B cell (primary cell): ENCODE results near the gene ADAMTS16. TPM values are rescaled to one million over a fixed set of nuclear protein-coding genes. Genes with fewer than 3 reads are reported as not detected.

Source experiments
- ATAC-seq: fragments of 200-7000 bp; cut with Tn5 transposase; one replicate; pipeline ENCODE4 v1.10.0; 2021; ENCODE audit warnings: low read depth, mild to moderate bottlenecking, moderate number of reproducible peaks, moderate library complexity
- CTCF ChIA-PET: fragments of 350-600 bp; sonication (Branson Sonifier 250); formaldehyde crosslinking; loops from one replicate; lab custom pipeline; 2021; ENCODE audit warnings: antibody characterized with exemption, inconsistent platforms; lab: Charles Lee
- POLR2A ChIA-PET: fragments of 350-600 bp; sonication (Branson Sonifier 250); formaldehyde crosslinking; loops from one replicate; lab custom pipeline; 2021; ENCODE audit warnings: antibody characterized with exemption; lab: Charles Lee
- DNase-seq: peaks from one replicate; pipeline ENCODE4 v3.0.0; 2013
- H2AFZ ChIP-seq: 2 replicates; pipeline ENCODE4 v1.6.1; 2012; ENCODE audit warnings: mild to moderate bottlenecking, low read depth, low read length; ENCODE audit not compliant: insufficient read depth, poor library complexity, severe bottlenecking
- H3K27ac ChIP-seq, 2 donors: 1 replicate in 1 of 2; 2 replicates in 1 of 2; pipeline ENCODE4 v1.5.1; 2012 to 2013; ENCODE audit warnings: low read length in 2 of 2, mild to moderate bottlenecking in 2 of 2, moderate library complexity in 1 of 2
- H3K27me3 ChIP-seq, 4 experiments: fragments of 200-600 bp in 1 of 4; sonication (generic) in 1 of 4; replicated peaks in 1 of 4; 1 replicate in 2 of 4; 2 replicates in 2 of 4; pipeline versions ENCODE4 v1.6.1 to v1.7.0; 2013 to 2016; ENCODE audit warnings: low read length in 3 of 4, mild to moderate bottlenecking in 2 of 4, mixed read lengths in 1 of 4, moderate library complexity in 1 of 4; ENCODE audit not compliant: insufficient read depth in 4 of 4, control insufficient read depth in 3 of 4; ENCODE audit errors: control extremely low read depth in 1 of 4
- H3K36me3 ChIP-seq, 2 experiments: replicated peaks in 1 of 2; 1 replicate in 1 of 2; 2 replicates in 1 of 2; pipeline versions ENCODE4 v1.6.1 to v1.7.1; 2013; ENCODE audit warnings: low read length in 1 of 2; ENCODE audit not compliant: insufficient read depth in 2 of 2, control insufficient read depth in 1 of 2; ENCODE audit errors: control extremely low read depth in 1 of 2, extremely low read depth in 1 of 2
- H3K4me1 ChIP-seq, 2 donors: fragments of 200-600 bp in 1 of 2; sonication (generic) in 1 of 2; 1 replicate in 1 of 2; 2 replicates in 1 of 2; pipeline versions ENCODE4 v1.5.1 to v1.6.1; 2013 to 2017; ENCODE audit warnings: low read length in 2 of 2; ENCODE audit not compliant: control insufficient read depth in 2 of 2, insufficient read depth in 2 of 2
- H3K4me2 ChIP-seq: replicated peaks from 2 replicates; pipeline ENCODE3; 2012; ENCODE audit warnings: mild to moderate bottlenecking, low read depth, low read length; ENCODE audit not compliant: poor library complexity, severe bottlenecking
- H3K4me3 ChIP-seq, 5 experiments: fragments of 200-600 bp in 1 of 5; sonication (generic) in 1 of 5; 1 replicate in 3 of 5; 2 replicates in 2 of 5; pipeline versions ENCODE4 v1.5.1 to v1.7.0; 2011 to 2016; ENCODE audit warnings: low read length in 4 of 5, mild to moderate bottlenecking in 4 of 5, low read depth in 2 of 5, control low read depth in 1 of 5, moderate library complexity in 1 of 5; ENCODE audit not compliant: insufficient read depth in 1 of 5; ENCODE audit errors: control extremely low read depth in 1 of 5, extremely low read depth in 1 of 5
- H3K79me2 ChIP-seq: fragments of 200-600 bp; sonication (generic); one replicate; pipeline ENCODE4 v1.6.0; 2016; ENCODE audit warnings: low read length; ENCODE audit not compliant: control insufficient read depth, insufficient read depth
- H3K9ac ChIP-seq: fragments of 200-600 bp; sonication (generic); 2 replicates; pipeline ENCODE4 v1.6.1; 2017; ENCODE audit warnings: mild to moderate bottlenecking, low read length, moderate library complexity
- H3K9me3 ChIP-seq, 3 donors: one replicate each; pipeline versions ENCODE4 v1.6.1 to v1.7.1; 2013; ENCODE audit warnings: low read length in 2 of 3; ENCODE audit not compliant: control insufficient read depth in 2 of 3, insufficient read depth in 1 of 3; ENCODE audit errors: control extremely low read depth in 1 of 3
- H4K20me1 ChIP-seq: 2 replicates; pipeline ENCODE4 v1.6.0; 2012; ENCODE audit warnings: mild to moderate bottlenecking, low read length; ENCODE audit not compliant: insufficient read depth, control insufficient read depth, poor library complexity, severe bottlenecking
- H3K27ac Mint-ChIP-seq: one replicate; pipeline ENCODE4 v1.8.0; 2021; ENCODE audit warnings: mixed read lengths
- H3K27me3 Mint-ChIP-seq: one replicate; pipeline ENCODE4 v1.8.0; 2021; ENCODE audit warnings: mixed read lengths
- H3K4me1 Mint-ChIP-seq: one replicate; pipeline ENCODE4 v1.8.0; 2021; ENCODE audit warnings: mixed read lengths
- H3K4me3 Mint-ChIP-seq: one replicate; pipeline ENCODE4 v1.8.0; 2021; ENCODE audit warnings: mixed read lengths
- H3K9me3 Mint-ChIP-seq: one replicate; pipeline ENCODE4 v1.8.0; 2022; ENCODE audit warnings: mixed read lengths; ENCODE audit not compliant: insufficient read depth
- EZH2 ChIP-seq: IDR thresholded peaks from 2 replicates; pipeline ENCODE4 v1.6.1; 2012; ENCODE audit warnings: borderline replicate concordance, low read depth, mild to moderate bottlenecking, moderate library complexity, low read length; ENCODE audit not compliant: insufficient read depth, poor library complexity, severe bottlenecking
- WGBS: methylation state at CpG from one replicate; pipeline ENCODE4 v1.1.5; 2013; ENCODE audit warnings: missing lambda C conversion rate; ENCODE audit not compliant: insufficient coverage; 5-methylcytosine and 5-hydroxymethylcytosine counted together
- intact Hi-C: fragments of 100-400 bp; cut with micrococcal nuclease; formaldehyde crosslinking; loops from one replicate; pipeline ENCODE4 v1.10.0; 2022
- polyA plus RNA-seq: library from polyadenylated mRNA; depleted of rRNA; stranded (reverse); fragments of >200 nt; gene quantifications from 2 replicates; pipeline ENCODE4 v1.2.3, GENCODE V29; 2012
- total RNA-seq, 2 donors: library from RNA; stranded (reverse); fragments of 120-200 nt in 1 of 2; gene quantifications; 1 replicate in 1 of 2; 2 replicates in 1 of 2; pipeline versions ENCODE4 v1.2.3 to v1.2.4, GENCODE V29; 2013 to 2022
- TF ChIP-seq, protein P1 (sequence below): fragments of 200-600 bp; IDR thresholded peaks from one replicate; pipeline ENCODE4 v1.8.0; 2022; ENCODE audit warnings: antibody characterized with exemption, mild to moderate bottlenecking

The ADAMTS16 gene
- total and polyA plus RNA-seq, 2 donors (not counting 1 experiment from before 2014, with no cell fraction given), result not detected

- no peaks in the 10 kb centered on the region for H3K27me3 ChIP-seq
- no CpG with 5 or more reads among the region's 1 CpG for WGBS
- H3K36me3 ChIP-seq, result no peaks in the 10 kb centered on the region
- no peak overlapping the region for H2AFZ ChIP-seq
- Mint-ChIP-seq H3K27me3 (no peaks in the 10 kb centered on the region), H3K4me3 (no peak overlapping the region), H3K27ac (no peak overlapping the region), H3K4me1 (no peaks in the 10 kb centered on the region), H3K9me3 (no peaks in the 10 kb centered on the region)
- no peak for ATAC-seq
- H3K4me1 ChIP-seq, result no peaks in the 10 kb centered on the region
- no peak overlapping the region for H3K4me2 ChIP-seq
- intact Hi-C loops, result no loop called here
- DNase-seq, result no peak
- no peak overlapping the region for H3K4me3 ChIP-seq
- no peaks in the 10 kb centered on the region for H3K79me2 ChIP-seq
- TF ChIP-seq EZH2, result no peak
- TF ChIP-seq, protein P1, sequence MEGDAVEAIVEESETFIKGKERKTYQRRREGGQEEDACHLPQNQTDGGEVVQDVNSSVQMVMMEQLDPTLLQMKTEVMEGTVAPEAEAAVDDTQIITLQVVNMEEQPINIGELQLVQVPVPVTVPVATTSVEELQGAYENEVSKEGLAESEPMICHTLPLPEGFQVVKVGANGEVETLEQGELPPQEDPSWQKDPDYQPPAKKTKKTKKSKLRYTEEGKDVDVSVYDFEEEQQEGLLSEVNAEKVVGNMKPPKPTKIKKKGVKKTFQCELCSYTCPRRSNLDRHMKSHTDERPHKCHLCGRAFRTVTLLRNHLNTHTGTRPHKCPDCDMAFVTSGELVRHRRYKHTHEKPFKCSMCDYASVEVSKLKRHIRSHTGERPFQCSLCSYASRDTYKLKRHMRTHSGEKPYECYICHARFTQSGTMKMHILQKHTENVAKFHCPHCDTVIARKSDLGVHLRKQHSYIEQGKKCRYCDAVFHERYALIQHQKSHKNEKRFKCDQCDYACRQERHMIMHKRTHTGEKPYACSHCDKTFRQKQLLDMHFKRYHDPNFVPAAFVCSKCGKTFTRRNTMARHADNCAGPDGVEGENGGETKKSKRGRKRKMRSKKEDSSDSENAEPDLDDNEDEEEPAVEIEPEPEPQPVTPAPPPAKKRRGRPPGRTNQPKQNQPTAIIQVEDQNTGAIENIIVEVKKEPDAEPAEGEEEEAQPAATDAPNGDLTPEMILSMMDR, result no peak
- peaks cover 0 to 9% (median 0%) of the 10 kb centered on the region in 3 donors for H3K9me3 ChIP-seq
- no peaks in the 10 kb centered on the region for H4K20me1 ChIP-seq
- H3K9ac ChIP-seq, result no peak overlapping the region
- no peak overlapping the region for H3K27ac ChIP-seq
- CTCF ChIA-PET, result no interaction called here
- POLR2A ChIA-PET, result no interaction called here
These were observed 176.2 kb downstream of the ADAMTS16 start for GRCh38 chr5:5316334-5316733.

DNA sequence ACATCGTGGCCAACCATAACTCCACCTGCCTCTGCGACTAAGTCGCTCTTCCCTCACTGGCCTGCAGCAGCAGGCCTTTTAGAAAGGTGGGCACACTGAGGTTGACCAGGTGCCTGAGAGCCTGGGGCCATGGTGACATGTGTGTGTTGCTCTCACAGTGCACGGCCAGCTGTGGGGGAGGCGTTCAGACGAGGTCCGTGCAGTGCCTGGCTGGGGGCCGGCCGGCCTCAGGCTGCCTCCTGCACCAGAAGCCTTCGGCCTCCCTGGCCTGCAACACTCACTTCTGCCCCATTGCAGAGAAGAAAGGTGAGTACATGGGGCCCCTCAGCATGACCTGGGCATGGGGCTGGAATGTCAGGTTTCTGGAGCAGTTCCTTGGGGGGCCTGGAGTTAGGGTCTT lies 177.8 kb downstream of the ADAMTS16 start:
- no peak overlapping the region for H2AFZ ChIP-seq
- Mint-ChIP-seq H3K27ac (no peak overlapping the region), H3K4me1 (no peaks in the 10 kb centered on the region), H3K9me3 (peaks cover 5% of the 10 kb centered on the region), H3K4me3 (no peak overlapping the region), H3K27me3 (no peaks in the 10 kb centered on the region)
- H3K4me2 ChIP-seq, result no peak overlapping the region
- ChIA-PET POLR2A (no interaction called here), CTCF (no interaction called here)
- no peak for DNase-seq
- H3K4me3 ChIP-seq, result no peak overlapping the region
- H3K79me2 ChIP-seq, result no peaks in the 10 kb centered on the region
- no peak for ATAC-seq
- no peak overlapping the region for H3K9ac ChIP-seq
- H3K27me3 ChIP-seq, result no peaks in the 10 kb centered on the region
- peaks cover 0 to 9% (median 0%) of the 10 kb centered on the region in 3 donors for H3K9me3 ChIP-seq
- no peaks in the 10 kb centered on the region for H3K36me3 ChIP-seq
- no peak for TF ChIP-seq EZH2
- TF ChIP-seq, protein P1, result no peak
- no peaks in the 10 kb centered on the region for H3K4me1 ChIP-seq
- intact Hi-C loops, result no loop called here
- no peak overlapping the region for H3K27ac ChIP-seq
- 98% methylated on average over 6 of the region's 10 CpGs for WGBS
- H4K20me1 ChIP-seq, result no peaks in the 10 kb centered on the region
